Measurements from ENCODE around the gene PLA2G12B.
"Not testable (repeated sequence)": the region's sequence is repeated elsewhere in the genome, so short reads cannot be mapped to it uniquely, and the experiment has no call there.

PLA2G12B gene, protein sequence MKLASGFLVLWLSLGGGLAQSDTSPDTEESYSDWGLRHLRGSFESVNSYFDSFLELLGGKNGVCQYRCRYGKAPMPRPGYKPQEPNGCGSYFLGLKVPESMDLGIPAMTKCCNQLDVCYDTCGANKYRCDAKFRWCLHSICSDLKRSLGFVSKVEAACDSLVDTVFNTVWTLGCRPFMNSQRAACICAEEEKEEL

DNA sequence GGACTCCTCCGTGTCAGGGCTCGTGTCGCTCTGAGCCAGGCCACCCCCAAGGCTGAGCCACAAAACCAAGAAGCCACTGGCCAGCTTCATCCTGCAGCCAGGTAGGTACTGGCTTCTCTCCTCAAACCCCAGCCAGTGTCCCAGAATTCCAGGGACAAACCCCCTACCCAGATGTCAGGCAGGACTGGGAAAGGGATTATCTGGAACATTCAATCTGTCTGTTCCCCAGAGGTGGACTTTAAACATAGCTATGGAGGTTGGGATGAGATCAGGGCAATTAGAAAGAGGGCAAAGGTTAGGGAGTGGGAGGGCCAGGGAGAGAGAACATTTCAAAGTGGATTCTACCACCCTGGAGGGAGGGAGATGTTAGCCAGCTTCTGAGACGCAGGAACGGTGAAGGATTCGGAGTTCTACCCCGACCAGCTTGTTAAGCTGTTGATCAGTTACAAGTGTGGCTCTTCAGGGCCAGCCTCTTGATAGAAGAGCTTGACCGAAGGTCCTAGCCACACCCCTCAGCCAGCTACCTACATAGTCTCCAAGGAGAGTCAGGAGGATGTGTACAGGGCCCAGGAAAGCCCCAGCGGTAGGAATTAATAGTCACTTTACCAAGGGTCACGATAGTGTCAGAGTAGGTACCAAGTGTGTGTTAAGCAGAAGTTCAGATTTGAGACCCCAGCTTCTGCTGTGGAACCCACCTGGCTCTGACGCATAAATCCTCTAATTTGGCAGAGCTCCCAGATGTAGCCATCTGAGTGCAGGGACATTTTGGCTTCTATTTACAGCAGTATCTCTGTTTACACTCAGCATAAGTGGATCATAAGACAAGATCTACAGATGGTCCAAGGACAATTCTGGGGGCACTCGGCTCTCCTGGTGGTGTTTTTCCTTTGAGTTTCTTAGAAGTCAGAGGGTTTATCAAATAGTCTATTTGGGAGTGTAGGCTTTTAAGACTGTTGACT, at the start of gene PLA2G12B:
TSS of gene PLA2G12B (minus strand) at position 211 of the 959 bp plus-strand sequence. CDS start at position 90, 121 bp downstream.
- DNase-seq: no peak

DNA sequence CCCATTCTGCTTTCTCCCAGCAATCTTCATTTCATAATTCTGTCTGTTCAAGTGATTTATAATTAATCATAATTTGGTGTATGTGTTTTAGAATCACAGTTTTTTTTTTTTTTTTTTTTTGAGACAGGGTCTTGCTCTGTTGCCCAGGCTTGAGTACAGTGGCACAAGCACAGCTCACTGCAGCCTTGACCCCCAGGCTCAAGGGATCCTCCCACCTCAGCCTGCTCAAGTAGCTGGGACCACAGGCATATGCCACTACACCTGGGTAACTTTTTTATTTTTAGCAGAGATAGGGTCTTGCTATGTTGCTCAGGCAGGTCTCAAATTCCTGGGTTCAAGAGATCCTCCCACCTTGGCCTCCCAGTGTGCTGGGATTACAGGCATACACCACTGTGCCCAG, 49.2 kb upstream of the PLA2G12B start:
- no peak for DNase-seq

DNA sequence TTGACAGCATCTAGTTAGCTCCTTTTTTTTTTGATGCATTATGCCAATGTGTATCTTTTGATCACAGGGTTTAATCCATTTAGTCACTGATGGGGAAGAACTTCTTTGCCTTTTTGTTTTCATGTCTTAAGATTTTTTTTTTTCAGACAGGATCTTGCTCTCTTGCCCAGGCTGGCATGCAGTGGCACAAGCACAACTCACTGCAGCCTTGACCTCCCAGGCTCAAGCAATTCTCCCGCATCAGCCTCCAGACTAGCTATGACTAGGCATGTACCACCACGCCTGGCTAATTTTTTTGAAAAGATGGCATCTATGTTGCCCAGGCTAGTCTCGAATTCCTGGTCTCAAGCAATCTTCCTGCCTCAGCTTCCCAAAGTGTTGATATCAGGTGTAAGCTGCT, 46.4 kb upstream of the PLA2G12B start:
- DNase-seq: no peak

DNA sequence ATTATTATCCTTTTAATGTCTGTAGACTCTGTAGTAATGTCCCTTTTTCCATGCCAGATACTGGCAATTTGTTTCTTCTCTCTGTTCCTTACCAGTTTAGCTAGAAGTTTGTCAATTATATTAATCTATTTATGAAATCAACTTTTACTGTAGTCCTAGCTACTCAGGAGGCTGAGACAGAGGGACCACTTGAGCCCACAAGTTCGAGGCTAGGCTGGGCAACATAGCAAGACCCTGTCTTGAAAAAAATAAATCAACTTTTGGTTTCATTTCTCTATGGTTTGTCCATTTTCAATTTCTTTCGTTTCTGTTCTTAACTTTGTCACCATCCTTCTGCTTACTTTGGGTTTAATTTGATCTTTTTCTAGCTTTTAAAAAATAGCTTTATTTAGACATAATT, 42.5 kb upstream of the PLA2G12B start:
- DNase-seq: no peak

DNA sequence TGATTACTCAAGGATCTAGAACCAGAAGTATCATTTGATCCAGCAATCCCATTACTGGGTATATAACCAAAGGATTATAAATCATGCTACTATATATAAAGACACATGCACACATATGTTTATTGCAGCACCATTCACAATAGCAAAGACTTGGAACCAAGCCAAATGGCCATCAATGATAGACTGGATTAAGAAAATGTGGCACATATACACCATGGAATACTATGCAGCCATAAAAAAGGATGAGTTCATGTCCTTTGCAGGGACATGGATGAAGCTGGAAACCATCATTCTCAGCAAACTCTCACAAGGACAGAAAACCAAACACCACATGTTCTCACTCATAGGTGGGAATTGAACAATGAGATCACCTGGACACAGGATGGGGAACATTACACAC, 40.9 kb upstream of the PLA2G12B start:
- not testable (repeated sequence) for DNase-seq

DNA sequence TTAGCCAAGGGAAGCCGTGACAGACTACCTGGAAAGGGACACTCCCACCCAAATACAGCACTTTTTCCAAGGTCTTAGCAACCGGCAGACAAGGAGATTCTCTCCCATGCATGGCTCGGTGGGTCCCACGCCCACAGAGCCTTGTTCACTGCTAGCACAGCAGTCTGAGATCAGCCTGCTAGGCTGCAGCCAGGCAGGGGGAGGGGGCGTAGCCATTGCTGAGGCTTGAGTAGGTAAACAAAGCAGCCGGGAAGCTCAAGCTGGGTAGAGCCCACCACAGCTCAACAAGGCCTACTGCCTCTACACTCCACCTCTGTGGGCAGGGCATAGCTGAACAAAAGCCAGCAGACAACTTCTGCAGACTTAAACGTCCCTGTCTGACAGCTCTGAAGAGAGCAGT, 35.2 kb upstream of the PLA2G12B start:
- DNase-seq: not testable (repeated sequence)

DNA sequence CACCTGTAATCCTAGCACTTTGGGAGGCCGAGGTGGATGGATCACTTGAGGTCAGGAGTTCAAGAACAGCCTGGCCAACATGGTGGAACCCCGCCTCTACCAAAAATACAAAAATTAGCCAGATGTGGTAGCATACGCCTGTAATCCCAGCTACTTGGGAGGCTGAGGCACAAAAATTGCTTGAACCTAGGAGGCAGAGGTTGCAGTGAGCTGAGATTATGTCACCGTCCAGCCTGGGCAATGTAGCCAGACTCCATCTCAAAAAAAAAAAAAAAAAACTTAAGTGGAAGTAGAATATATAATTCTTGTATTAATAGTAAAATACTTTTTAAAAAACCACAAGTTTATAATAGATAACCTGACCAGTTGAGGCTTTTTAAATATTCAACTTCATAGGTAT, 30.0 kb upstream of the PLA2G12B start:
- not testable (repeated sequence) for DNase-seq

DNA sequence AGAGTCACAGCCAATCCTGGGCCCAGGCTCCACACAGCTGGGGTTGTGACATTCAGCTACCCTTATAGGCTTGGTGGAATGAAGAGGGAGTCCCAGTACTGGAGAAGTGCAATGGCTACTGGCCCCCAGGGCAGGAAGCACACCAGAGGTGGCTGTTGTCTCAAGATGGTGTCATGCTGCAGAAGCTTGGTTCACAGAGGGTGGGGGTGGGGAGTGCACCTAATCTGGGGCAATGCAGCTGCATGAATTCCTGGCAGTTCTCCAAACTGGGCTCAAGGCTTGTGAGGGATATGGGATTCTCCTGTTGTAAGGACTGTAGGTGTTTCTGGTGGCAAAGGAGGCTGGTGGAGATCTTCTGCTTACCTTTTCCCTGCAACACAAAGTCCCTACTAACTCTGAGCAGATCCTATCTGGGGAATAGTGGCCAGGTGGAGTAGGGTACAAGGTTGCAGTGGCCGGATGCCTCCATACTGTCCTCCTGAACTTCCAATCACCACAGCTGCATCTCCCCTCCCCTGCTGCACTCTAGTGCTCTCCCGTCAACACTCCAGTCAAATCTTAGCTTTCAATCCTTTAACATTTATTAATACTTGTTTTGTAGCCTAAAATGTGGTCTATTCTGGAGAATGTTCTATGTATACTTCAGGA, 27.4 kb upstream of the PLA2G12B start:
- peak; percentile 5 for DNase-seq

DNA sequence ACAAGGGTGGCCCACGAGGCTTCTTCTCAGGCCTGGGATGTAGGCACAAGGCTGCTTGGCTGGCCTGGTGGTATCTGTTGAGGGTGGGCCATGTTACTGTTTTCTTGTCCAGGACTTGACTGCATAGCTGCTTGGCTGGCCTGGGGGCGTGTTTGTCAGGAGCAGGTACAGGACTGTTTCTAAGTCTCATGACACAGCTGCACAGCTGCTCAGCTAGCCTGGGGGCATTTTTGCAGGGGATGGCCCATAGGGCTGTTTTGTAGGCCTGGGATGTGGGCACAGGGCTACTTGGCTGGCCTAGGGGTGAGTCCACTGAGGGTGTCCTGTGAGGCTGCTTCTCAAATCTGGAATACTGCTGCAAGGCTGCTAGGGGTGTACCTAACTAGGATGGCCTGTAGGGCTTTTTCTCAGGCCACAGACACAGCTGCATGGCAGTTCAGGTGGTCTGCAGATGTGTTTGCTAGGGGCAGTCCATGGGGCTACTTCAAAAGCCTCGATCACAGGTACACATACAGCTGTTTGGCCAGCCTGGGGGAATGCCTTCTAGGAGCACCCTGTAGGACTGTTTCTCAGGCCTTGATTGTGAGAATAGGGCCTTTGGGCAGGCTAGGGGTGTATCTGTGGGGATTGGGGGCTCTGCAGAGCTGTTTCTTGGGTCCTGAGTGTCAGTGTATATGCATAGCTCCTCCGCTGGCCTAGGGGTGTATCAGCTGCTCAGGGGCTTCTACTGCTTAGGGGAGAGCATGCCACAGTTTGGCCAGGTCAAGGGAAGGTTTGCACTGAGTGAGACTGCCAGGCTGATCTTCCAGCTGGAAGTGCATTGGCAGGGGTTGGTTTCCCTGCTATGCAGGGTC, 26.6 kb upstream of the PLA2G12B start:
- no peak for DNase-seq

DNA sequence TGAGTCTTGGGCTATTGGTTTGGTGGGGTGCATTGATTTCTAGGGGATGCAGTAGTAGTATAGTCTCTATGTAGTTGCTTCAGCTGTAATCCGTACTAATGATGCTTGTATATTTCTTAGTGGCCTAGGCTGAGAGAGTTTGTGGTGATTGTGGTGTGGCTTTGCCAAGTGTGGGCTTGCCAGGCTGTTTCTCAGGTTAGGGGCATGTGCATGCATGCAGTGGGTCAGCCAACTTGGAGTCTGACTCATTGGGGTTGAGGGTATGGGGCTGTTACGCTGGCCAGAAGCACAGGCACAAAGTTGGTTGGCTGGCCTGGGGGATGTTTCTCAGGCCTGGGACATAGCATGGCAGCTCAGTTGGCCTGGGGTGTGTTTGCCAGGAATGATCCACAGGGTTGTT, 25.7 kb upstream of the PLA2G12B start:
- no peak for DNase-seq

DNA sequence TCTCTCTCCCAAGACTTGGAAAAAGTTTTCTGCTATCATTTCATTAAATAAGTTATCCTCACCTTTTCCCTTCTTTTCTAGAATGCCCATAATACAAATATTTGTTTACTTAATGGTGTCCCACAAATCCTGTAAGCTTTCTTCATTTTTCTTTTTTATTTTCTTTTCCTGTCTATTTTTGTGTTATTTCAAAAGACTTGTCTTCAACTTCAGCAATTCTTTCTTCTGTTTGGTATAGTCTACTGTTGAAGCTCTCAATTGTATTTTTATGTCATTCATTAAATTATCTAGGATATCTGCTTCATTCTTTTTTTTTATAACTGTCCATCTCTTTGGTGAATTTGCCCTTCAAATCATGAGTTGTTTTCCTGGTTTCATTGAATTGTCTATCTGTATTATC, 25.1 kb upstream of the PLA2G12B start:
- no peak for DNase-seq

DNA sequence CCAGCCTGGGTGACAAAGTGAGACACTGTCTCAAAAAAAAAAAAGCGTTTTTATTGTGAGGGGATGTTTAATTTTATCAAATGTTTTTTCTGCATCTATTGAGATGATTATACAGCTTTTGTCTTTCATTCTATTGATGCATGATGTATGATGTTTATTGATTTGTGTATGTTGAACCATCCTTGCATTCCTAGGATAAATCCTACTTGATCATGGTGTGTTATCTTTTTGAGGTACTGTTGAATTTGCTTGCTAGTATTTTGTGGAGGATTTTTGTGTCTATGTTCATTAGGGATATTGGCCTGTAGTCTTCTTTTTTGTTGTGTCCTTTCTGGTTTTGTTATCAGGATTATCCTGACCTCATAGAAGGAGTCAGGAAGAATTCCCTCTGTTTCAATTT, 22.3 kb upstream of the PLA2G12B start:
- DNase-seq: no peak

DNA sequence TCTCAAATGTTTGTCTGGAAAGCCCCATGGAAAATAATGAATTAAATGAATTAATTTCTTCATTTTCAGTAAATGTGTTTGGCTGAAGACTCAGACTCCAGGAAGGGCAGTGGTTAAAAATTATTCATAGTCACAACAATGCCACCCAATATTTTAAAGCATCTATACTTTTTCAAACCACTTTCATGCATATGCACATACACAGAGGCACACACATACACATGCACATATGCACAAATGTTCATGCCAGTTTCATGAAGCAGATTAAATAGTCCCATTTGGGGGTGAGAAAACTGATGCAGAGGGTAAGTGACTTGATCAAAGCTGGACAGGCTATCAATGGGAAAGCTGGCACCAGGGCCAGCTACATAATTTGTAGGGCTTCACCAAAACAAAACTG, 1.4 kb upstream of the PLA2G12B start:
- no peak for DNase-seq

DNA sequence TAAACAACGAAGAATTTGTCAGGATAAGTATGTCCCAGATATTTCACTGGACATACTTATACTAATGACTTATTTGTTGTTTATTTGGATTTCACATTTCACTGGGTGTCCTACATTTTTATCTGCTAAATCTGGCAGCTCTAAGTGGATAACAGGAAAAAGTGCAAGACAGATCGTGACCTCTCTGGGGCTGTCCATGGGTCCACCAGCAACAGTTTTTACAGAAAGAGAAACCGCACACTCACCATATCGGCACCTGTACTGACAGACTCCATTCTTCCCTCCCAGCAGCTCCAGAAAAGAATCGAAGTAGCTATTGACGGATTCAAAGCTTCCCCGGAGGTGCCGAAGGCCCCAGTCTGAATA, 393 bp downstream of the PLA2G12B start:
- no peak for DNase-seq

DNA sequence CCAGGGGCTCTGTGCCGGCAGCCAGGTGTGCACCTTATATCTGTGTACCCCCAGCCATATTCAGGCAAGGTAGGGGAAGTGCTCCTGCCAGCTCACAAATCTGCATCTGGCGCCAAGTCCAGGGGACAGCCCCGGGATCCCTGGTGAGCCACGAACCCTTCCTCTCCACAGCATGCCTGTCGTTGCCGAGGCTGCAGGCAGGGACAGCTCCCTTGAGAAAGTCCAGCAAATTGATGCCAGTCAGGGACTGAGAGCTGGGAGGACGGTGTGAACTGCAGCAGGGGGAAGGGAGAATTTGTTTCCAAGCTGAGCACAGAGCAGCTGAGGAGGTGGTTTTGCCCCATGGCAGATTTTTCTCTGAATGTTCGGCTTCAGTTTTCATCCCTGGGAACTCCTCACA, 919 bp downstream of the PLA2G12B start:
- no peak for DNase-seq

DNA sequence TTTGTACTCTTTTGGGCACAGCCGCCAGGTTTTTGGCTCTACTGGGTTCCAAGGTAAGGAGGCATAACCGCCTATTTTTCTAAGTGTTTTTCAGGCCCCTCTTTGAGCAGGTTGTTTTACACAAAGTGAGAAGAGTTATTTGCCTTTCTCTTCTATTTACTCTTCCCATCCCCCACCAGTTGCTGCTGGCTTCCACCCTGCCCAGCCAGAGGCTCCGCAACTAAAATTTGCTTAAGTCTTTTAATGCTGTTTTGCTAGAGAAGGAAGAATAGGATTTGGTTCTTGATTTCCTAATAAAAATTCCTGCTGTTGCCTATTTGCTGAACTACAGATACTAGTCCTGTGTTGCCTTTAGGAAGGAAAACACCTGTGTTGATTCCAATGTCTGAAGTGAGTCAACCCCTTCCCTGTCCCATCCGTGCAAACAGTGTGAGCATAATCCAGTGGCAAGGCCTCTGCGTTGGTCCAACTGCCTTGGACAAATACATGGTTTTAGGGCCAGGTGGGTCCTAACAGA, 1.9 kb downstream of the PLA2G12B start:
- no peak for DNase-seq

DNA sequence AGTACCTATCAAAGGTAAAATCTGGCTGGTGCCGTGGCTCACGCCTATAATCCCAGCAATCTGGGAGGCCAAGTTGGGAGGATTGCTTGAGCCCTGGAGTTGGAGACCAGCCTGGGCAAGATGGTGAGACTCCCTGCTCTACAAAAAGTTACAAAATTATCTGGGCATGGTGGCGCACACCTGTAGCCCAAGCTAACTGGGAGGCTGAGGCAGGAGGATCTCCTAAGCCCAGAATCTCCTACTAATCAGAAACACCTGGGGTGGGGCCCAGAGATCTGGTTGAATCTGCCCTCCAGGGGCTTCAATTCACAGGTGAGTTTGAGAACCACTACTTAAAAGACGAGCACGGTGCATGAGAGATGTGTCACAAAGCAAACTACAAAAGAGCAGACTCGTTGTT, 2.4 kb downstream of the PLA2G12B start:
- no peak for DNase-seq

DNA sequence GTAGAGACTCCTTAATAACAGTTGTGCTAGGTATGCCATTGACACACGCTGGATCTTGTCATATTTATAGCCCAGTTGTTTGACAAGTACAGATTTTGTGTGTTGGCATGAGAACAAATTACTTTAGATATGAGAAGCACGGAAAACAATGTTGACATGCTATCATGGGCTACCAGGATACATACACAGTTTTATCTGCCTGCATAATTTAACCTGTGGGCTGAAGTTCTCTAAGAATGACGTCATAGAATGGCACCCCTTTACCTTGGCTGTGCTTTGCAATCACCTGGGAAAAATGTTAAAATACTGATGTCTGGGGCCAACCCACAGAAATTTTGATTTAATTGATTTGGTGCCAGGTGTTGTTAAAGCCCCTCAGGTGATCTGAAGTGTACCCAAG, 2.8 kb downstream of the PLA2G12B start:
- no peak for DNase-seq

DNA sequence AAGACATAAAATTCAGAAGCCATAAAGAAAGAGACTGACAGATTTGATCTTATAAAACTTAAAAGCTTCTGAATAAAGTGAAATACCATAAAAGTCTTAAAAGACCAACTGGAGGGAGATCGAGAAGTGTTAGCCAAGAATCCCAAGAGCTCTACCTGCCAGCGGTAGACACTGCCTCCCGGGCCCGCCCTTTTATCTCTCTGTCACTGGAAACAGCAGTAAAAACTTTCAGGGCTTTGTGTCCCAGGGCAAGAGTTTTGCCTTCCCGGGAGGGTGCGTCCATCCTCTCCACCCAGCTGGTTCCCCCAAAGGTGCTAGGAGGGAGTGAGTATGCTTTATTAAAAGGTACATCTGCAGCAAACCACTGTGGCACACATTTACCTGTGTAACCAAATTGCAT, 5.8 kb downstream of the PLA2G12B start:
- DNase-seq: no peak

DNA sequence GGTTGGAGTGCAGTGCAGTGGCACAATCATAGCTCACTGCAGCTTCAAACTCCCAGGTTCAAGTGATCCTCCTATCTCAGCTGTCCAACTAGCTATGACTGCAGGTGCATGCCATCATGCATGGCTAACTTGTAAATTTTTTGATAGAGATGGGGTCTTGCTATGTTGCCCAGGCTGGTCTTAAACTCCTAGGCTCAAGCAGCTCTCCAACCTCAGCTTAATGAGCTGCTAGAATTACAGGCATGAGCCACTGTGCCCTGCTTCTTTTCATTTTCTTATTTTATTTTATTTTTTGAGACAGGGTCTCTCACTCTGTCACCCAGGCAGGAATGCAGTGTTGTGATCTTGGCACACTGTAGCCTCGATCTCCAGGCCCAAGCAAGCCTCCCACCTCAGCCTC, 7.6 kb downstream of the PLA2G12B start:
- no peak for DNase-seq

DNA sequence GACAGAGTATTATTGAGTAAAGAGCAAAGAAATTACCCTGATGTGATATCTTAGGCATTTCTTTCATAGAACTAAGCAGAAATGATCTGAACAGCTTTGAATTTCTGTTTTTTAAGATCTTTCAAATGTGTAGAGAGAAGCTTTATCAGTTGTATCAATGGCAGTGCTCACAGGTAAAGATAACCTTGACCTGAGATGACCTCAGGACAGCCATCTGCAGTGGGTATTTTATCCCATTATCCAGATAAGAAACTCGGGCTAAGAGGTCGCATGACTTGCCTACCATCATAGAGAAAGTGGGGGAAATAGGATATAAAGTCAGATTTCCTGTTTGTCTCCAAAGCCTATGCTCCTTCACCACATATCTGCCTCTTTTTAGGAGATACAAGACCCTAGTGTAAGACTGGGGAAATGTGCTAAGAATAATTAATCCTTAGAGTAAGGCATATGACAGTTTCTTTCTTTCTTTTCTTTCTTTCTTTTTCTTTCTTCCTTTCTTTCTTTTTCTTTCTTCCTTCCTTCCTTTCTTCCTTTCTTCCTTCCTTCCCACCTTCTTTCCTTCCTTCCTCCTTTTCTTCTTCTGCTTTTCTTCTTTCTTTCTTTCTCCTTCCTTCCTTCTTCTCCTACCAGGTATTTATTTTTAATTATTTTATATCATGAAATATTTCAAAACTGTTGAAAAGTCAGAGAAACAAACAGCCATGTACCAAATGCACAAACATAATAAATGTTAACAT, 10.9 kb downstream of the PLA2G12B start:
- DNase-seq: no peak

DNA sequence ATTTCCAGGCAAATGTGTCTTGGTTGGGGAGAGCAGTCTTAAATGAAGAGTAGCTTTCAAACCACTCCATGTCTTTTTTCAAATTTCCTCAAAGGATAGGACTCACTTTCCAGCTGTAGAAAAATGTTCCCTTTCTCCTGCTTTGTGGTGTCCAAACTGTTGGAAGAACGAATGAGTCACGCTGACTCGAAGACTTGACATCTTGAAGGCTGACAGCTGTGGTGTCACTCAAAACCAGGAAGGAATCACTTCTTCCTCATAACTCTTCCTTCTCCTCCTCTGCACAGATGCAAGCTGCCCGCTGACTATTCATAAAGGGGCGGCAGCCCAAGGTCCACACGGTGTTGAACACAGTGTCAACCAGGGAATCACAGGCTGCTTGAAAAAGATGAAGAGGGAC, 19.2 kb downstream of the PLA2G12B start:
- DNase-seq: peak; percentile 55
